K562 (cell line): ENCODE data around the gene FAM53B. TPM values are rescaled to one million over a fixed set of nuclear protein-coding genes. Genes with fewer than 3 reads are reported as not detected.

Source experiments
- ATAC-seq: fragments of 200-7000 bp; cut with Tn5 transposase; 3 replicates; pipeline ENCODE4 v1.9.1; 2020; ENCODE audit warnings: moderate library complexity
- BruUV-seq: library from RNA; stranded (reverse); fragments of 400-500 nt; replicated peaks from 2 replicates; lab custom pipeline; 2021; lab: Mats Ljungman, UMichigan
- CTCF ChIA-PET: fragments of 300-600 bp; formaldehyde crosslinking; extraction: SDS; loops from one replicate; lab custom pipeline; 2021; ENCODE audit warnings: low intra/inter-chr PET ratio; lab: Yijun Ruan, JAX
- POLR2A ChIA-PET: fragments of 300-600, 350-650 bp; sonication (Branson Sonifier 250); formaldehyde crosslinking; extraction: SDS; loops from one replicate; lab custom pipeline; 2021; ENCODE audit warnings: antibody characterized with exemption, inconsistent platforms; lab: Yijun Ruan, JAX
- DNase-seq, 4 experiments: peaks; one replicate each; pipeline versions ENCODE4 v3.0.0 to v3.0.0-alpha.2; 2011 to 2018; ENCODE audit warnings: low spot score in 3 of 4, mixed read lengths in 3 of 4; ENCODE audit errors: extremely low read depth in 1 of 4
- FAIRE-seq: peaks from 2 replicates; lab custom pipeline; 2011; peaks lifted over from hg19 to GRCh38; lab: Jason Lieb, UNC
- H2AFZ ChIP-seq: 2 replicates; pipeline ENCODE4 v1.6.0; 2011; ENCODE audit warnings: low read depth, low read length, control low read depth, inconsistent platforms
- H3K27ac ChIP-seq: fragments of 200-600 bp; 3 replicates; pipeline ENCODE4 v1.8.0; 2011; ENCODE audit warnings: low read depth, mild to moderate bottlenecking, control low read depth, inconsistent platforms, low read length, moderate library complexity, mixed read lengths; ENCODE audit errors: extremely low read depth
- H3K27me3 ChIP-seq, 2 experiments: fragments of 300-600 bp in 1 of 2; 2 replicates in 1 of 2; 3 replicates in 1 of 2; pipeline versions ENCODE4 v1.6.0 to v1.8.0; 2011; ENCODE audit warnings: inconsistent platforms in 2 of 2, low read length in 2 of 2, mild to moderate bottlenecking in 1 of 2, mixed read lengths in 1 of 2, moderate library complexity in 1 of 2; ENCODE audit not compliant: control insufficient read depth in 2 of 2, insufficient read depth in 2 of 2
- H3K36me3 ChIP-seq: fragments of 300-600 bp; 3 replicates; pipeline ENCODE4 v1.8.0; 2011; ENCODE audit warnings: mild to moderate bottlenecking, low read length, inconsistent platforms; ENCODE audit not compliant: control insufficient read depth, insufficient read depth
- H3K4me1 ChIP-seq, 2 experiments: fragments of 200-600 bp in 1 of 2; replicated peaks in 1 of 2; 2 replicates in 1 of 2; 3 replicates in 1 of 2; pipeline versions ENCODE4 v1.5.1 to v1.8.0; 2011; ENCODE audit warnings: inconsistent platforms in 2 of 2, low read length in 2 of 2, mild to moderate bottlenecking in 1 of 2, mixed read lengths in 1 of 2, moderate library complexity in 1 of 2; ENCODE audit not compliant: control insufficient read depth in 2 of 2, insufficient read depth in 2 of 2
- H3K4me2 ChIP-seq: 2 replicates; pipeline ENCODE4 v1.6.1; 2011; ENCODE audit warnings: low read length, control low read depth, inconsistent platforms, mixed read lengths; ENCODE audit not compliant: insufficient read depth
- H3K4me3 ChIP-seq: fragments of 200-600 bp; sonication (generic), shearing (Covaris generic); 2 replicates; pipeline ENCODE4 v1.5.1; 2016; ENCODE audit warnings: control low read depth, inconsistent platforms
- H3K79me2 ChIP-seq: fragments of 200-600 bp; 3 replicates; pipeline ENCODE4 v1.8.0; 2011; ENCODE audit warnings: low read length, inconsistent platforms; ENCODE audit not compliant: control insufficient read depth, insufficient read depth
- H3K9ac ChIP-seq, 2 experiments: 2 replicates each; pipeline versions ENCODE4 v1.6.0 to v1.6.1; 2011; ENCODE audit warnings: low read depth in 2 of 2, low read length in 2 of 2, control low read depth in 1 of 2, inconsistent platforms in 1 of 2, mild to moderate bottlenecking in 1 of 2, mixed read lengths in 1 of 2; ENCODE audit not compliant: insufficient read depth in 1 of 2
- H3K9me1 ChIP-seq: one replicate; pipeline ENCODE4 v1.6.0; 2011; ENCODE audit warnings: inconsistent platforms, mild to moderate bottlenecking, low read length, moderate library complexity; ENCODE audit not compliant: control insufficient read depth, insufficient read depth
- H3K9me3 ChIP-seq: replicated peaks from 2 replicates; pipeline ENCODE4 v1.5.1; 2011; ENCODE audit warnings: low read depth, low read length, inconsistent platforms; ENCODE audit not compliant: control insufficient read depth, insufficient read depth
- H4K20me1 ChIP-seq: replicated peaks from 2 replicates; pipeline ENCODE4 v1.6.1; 2011; ENCODE audit warnings: low read length, inconsistent platforms, mixed read lengths; ENCODE audit not compliant: control insufficient read depth, insufficient read depth
- AFF4 ChIP-seq: sonication (generic); formaldehyde crosslinking; IDR thresholded peaks from 2 replicates; pipeline ENCODE4 v1.8.0; 2023; ENCODE audit warnings: mild to moderate bottlenecking, missing genetic modification reagents
- HMG20A ChIP-seq: fragments of 450-650 bp; formaldehyde crosslinking; conservative IDR thresholded peaks from 2 replicates; pipeline ENCODE4 v1.4.0; 2020; ENCODE audit warnings: mild to moderate bottlenecking, mixed read lengths
- MEF2D ChIP-seq: conservative IDR thresholded peaks from 2 replicates; pipeline ENCODE4 v1.6.1; 2016; ENCODE audit warnings: low read depth, missing genetic modification characterization, missing compliant biosample characterization
- SMARCE1 ChIP-seq: fragments of 450-650 bp; IDR thresholded peaks from 2 replicates; pipeline ENCODE4 v1.7.1; 2016; ENCODE audit warnings: mild to moderate bottlenecking
- ZC3H11A ChIP-seq: IDR thresholded peaks from 2 replicates; pipeline ENCODE4 v1.6.1; 2012; ENCODE audit warnings: low read depth, low read length, improper control_type of control experiment
- ZNF384 ChIP-seq: IDR thresholded peaks from 2 replicates; pipeline ENCODE4 v1.6.1; 2012; ENCODE audit warnings: low read depth, low read length, improper control_type of control experiment
- WGBS: fragments of 100-300 bp; shearing (Covaris generic); methylation state at CpG from one replicate; pipeline ENCODE4 v1.1.6; 2016; ENCODE audit warnings: low coverage, mixed read lengths; ENCODE audit not compliant: insufficient coverage; ENCODE audit errors: missing lambda C conversion rate; 5-methylcytosine and 5-hydroxymethylcytosine counted together
- in situ Hi-C: fragments of 300-500 bp; cut with MboI; formaldehyde crosslinking; loops from 4 replicates; pipeline ENCODE4 v1.15.0; 2018; ENCODE audit warnings: inconsistent platforms, mixed read lengths
- intact Hi-C: fragments of 100-400 bp; cut with micrococcal nuclease; formaldehyde crosslinking; loops from 2 replicates; pipeline ENCODE4 v1.14.2; 2022
- polyA plus RNA-seq, 8 experiments: library from polyadenylated mRNA; depleted of rRNA in 4 of 8; stranded (reverse) in 5 of 8; unstranded in 3 of 8; fragments of >200 nt; fragmentation: Nextera tagmentation in 2 of 8; fragmentation: Illumina TruSeq in 1 of 8; extraction: Ambion mirVana in 2 of 8; extraction: Trizol in 1 of 8; gene quantifications; 2 replicates each; pipeline versions ENCODE4 v1.2.1 to v1.2.3, GENCODE V29; 2011 to 2014; ENCODE audit warnings: inconsistent platforms in 1 of 8, missing spikeins in 1 of 8
- total RNA-seq, 7 experiments: library from RNA; depleted of rRNA in 6 of 7; stranded (reverse); fragments of >200 nt in 6 of 7; fragmentation: Illumina TruSeq in 2 of 7; extraction: Trizol in 2 of 7; gene quantifications; 2 replicates each; pipeline versions ENCODE4 v1.2.1 to v1.2.3, GENCODE V29; 2011 to 2021; ENCODE audit warnings: low replicate concordance in 1 of 7
- TF ChIP-seq, protein P1 (sequence below): IDR thresholded peaks from 2 replicates; pipeline ENCODE4 v1.6.1; 2014; ENCODE audit warnings: antibody characterized with exemption

The FAM53B gene
- total and polyA plus RNA-seq, 9 of the 15 experiments (the other 6 are each of a cell fraction or from before 2014, with no cell fraction given): 0.03 to 16.5 (median 5.0) TPM

GRCh38 chr10:124698545-124699469 is 45.4 kb downstream of the FAM53B start:
- Histone ChIP-seq H3K27ac (no peak overlapping the region), H3K4me2 (no peak overlapping the region), H3K27me3 (no peaks in the 10 kb centered on the region), H3K4me3 (no peak overlapping the region), H3K9me1 (peaks cover 2% of the 10 kb centered on the region), H3K36me3 (peaks cover 58% of the 10 kb centered on the region), H3K79me2 (peaks cover 3% of the 10 kb centered on the region; the same call in 1 of the 3 replicates), H3K9ac (peak overlapping the region in 1 of 2 experiments; percentile 14; a peak in 1 of 4 replicates), H4K20me1 (no peaks in the 10 kb centered on the region), H3K9me3 (no peaks in the 10 kb centered on the region), H2AFZ (no peak overlapping the region), H3K4me1 (peaks cover 23 to 41% of the 10 kb centered on the region in 2 experiments)
- no peak for FAIRE-seq
- BruUV-seq: no TSS peak
- no peak for ATAC-seq
- intact Hi-C loops: no loop called here
- ChIA-PET POLR2A (no interaction called here), CTCF (no interaction called here)
- 93% methylated on average over 9 of the region's 18 CpGs for WGBS
- in situ Hi-C loops: no loop called here
- no peak for DNase-seq
- TF ChIP-seq, protein P1, sequence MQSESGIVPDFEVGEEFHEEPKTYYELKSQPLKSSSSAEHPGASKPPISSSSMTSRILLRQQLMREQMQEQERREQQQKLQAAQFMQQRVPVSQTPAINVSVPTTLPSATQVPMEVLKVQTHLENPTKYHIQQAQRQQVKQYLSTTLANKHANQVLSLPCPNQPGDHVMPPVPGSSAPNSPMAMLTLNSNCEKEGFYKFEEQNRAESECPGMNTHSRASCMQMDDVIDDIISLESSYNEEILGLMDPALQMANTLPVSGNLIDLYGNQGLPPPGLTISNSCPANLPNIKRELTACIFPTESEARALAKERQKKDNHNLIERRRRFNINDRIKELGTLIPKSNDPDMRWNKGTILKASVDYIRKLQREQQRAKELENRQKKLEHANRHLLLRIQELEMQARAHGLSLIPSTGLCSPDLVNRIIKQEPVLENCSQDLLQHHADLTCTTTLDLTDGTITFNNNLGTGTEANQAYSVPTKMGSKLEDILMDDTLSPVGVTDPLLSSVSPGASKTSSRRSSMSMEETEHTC: no peak
- TF ChIP-seq SMARCE1: no peak
- TF ChIP-seq HMG20A: no peak
- TF ChIP-seq AFF4 (CRISPR knock-in tag): no peak
- TF ChIP-seq ZC3H11A: no peak
- TF ChIP-seq MEF2D (tag): no peak
- TF ChIP-seq ZNF384: no peak
